ENCODE data around the gene RXFP1. TPM values are rescaled to one million over a fixed set of nuclear protein-coding genes. Genes with fewer than 3 reads are reported as not detected.

Gene RXFP1
- total RNA-seq, result not detected

- no peak for DNase-seq
Observed at GRCh38 chr4:158521484-158522088, at the start of gene RXFP1. Gene RXFP1 (plus strand): TSS chr4:158521882. CDS start chr4:158521977, 95 bp downstream.

GRCh38 chr4:158481811-158482210 is 39.9 kb upstream of the RXFP1 start:
- no peak for DNase-seq

- DNase-seq, result no peak
Observed at GRCh38 chr4:158484173-158484885, 37.4 kb upstream of the RXFP1 start.

- DNase-seq, result no peak
Observed at GRCh38 chr4:158490629-158491028, 31.1 kb upstream of the RXFP1 start.

GRCh38 chr4:158492391-158492790 is 29.3 kb upstream of the RXFP1 start:
- no peak for DNase-seq

GRCh38 chr4:158496030-158496741 is 25.5 kb upstream of the RXFP1 start:
- no peak for DNase-seq

GRCh38 chr4:158500054-158500453 is 21.6 kb upstream of the RXFP1 start:
- no peak for DNase-seq

- DNase-seq, result no peak
Observed at GRCh38 chr4:158513256-158513655, 8.4 kb upstream of the RXFP1 start.

GRCh38 chr4:158519226-158519625 is 2.5 kb upstream of the RXFP1 start:
- DNase-seq, result no peak

- DNase-seq, result no peak
Observed at GRCh38 chr4:158523990-158524535, 2.4 kb downstream of the RXFP1 start.

GRCh38 chr4:158527516-158527915 is 5.8 kb downstream of the RXFP1 start:
- DNase-seq, result no peak

GRCh38 chr4:158529505-158529904 is 7.8 kb downstream of the RXFP1 start:
- no peak for DNase-seq

GRCh38 chr4:158530381-158530780 is 8.7 kb downstream of the RXFP1 start:
- no peak for DNase-seq

GRCh38 chr4:158530898-158531297 is 9.2 kb downstream of the RXFP1 start:
- DNase-seq, result no peak

GRCh38 chr4:158532556-158533231 is 11.0 kb downstream of the RXFP1 start:
- DNase-seq, result no peak

- DNase-seq, result no peak
Observed at GRCh38 chr4:158534727-158535126, 13.0 kb downstream of the RXFP1 start.

- DNase-seq, result no peak
Observed at GRCh38 chr4:158535130-158535614, 13.5 kb downstream of the RXFP1 start.

- DNase-seq, result no peak
Observed at GRCh38 chr4:158536833-158537232, 15.2 kb downstream of the RXFP1 start.

- no peak for DNase-seq
Observed at GRCh38 chr4:158538176-158538575, 16.5 kb downstream of the RXFP1 start.

GRCh38 chr4:158538911-158539310 is 17.2 kb downstream of the RXFP1 start:
- DNase-seq, result no peak

- no peak for DNase-seq
Observed at GRCh38 chr4:158540125-158540907, 18.6 kb downstream of the RXFP1 start.

- DNase-seq, result no peak
Observed at GRCh38 chr4:158541506-158541905, 19.8 kb downstream of the RXFP1 start.

All from effector CD4-positive, alpha-beta T cell (primary cell).